Spleen (tissue), 11 donors: ENCODE data around the gene DMD. TPM values are rescaled to one million over a fixed set of nuclear protein-coding genes. Genes with fewer than 3 reads are reported as not detected.

Source experiments
- DNase-seq: peaks from one replicate; pipeline ENCODE4 v3.0.0-alpha.2; 2020
- H3K27ac ChIP-seq, 8 donors: fragments of 200-600 bp; sonication (generic) in 7 of 8; 1 replicate in 4 of 8; 2 replicates in 4 of 8; pipeline versions ENCODE4 v1.5.0 to v1.8.0; 2016 to 2021; ENCODE audit warnings: inconsistent platforms in 4 of 8, mild to moderate bottlenecking in 4 of 8, moderate library complexity in 1 of 8
- H3K27me3 ChIP-seq, 7 donors: fragments of 200-600 bp; sonication (generic) in 6 of 7; replicated peaks in 1 of 7; 1 replicate in 4 of 7; 2 replicates in 3 of 7; pipeline versions ENCODE4 v1.5.0 to v1.8.0; 2016 to 2021; ENCODE audit warnings: inconsistent platforms in 3 of 7, mild to moderate bottlenecking in 1 of 7
- H3K36me3 ChIP-seq, 6 donors: fragments of 200-600 bp; sonication (generic) in 5 of 6; 1 replicate in 4 of 6; 2 replicates in 2 of 6; pipeline versions ENCODE4 v1.5.0 to v1.8.0; 2016 to 2021; ENCODE audit warnings: inconsistent platforms in 2 of 6
- H3K4me1 ChIP-seq, 6 donors: fragments of 200-600 bp; sonication (generic) in 5 of 6; 1 replicate in 3 of 6; 2 replicates in 3 of 6; pipeline versions ENCODE4 v1.5.0 to v1.8.0; 2016 to 2021; ENCODE audit warnings: inconsistent platforms in 3 of 6
- H3K4me3 ChIP-seq, 8 donors: fragments of 200-600 bp; sonication (generic) in 7 of 8; 1 replicate in 4 of 8; 2 replicates in 4 of 8; pipeline versions ENCODE4 v1.5.0 to v1.8.0; 2016 to 2021; ENCODE audit warnings: inconsistent platforms in 4 of 8, mild to moderate bottlenecking in 4 of 8, moderate library complexity in 2 of 8
- H3K9me3 ChIP-seq, 8 donors: fragments of 200-600 bp; sonication (generic) in 7 of 8; 1 replicate in 4 of 8; 2 replicates in 4 of 8; pipeline versions ENCODE4 v1.5.0 to v1.8.0; 2016 to 2021; ENCODE audit warnings: inconsistent platforms in 4 of 8
- CTCF ChIP-seq, 11 experiments: fragments of 200-600 bp in 7 of 11; fragments of 450-650 bp in 4 of 11; sonication (generic) in 4 of 11; IDR thresholded peaks in 8 of 11; conservative IDR thresholded peaks in 3 of 11; 1 replicate in 7 of 11; 2 replicates in 4 of 11; pipeline versions ENCODE4 v1.4.0 to v1.8.0; 2016 to 2021; ENCODE audit warnings: antibody characterized with exemption in 11 of 11, inconsistent platforms in 4 of 11, mild to moderate bottlenecking in 1 of 11
- POLR2A ChIP-seq, 3 donors: fragments of 450-650 bp; IDR thresholded peaks; one replicate each; pipeline ENCODE4 v1.5.1; 2017; ENCODE audit warnings: antibody characterized with exemption in 3 of 3, mild to moderate bottlenecking in 1 of 3
- POLR2AphosphoS5 ChIP-seq, 3 donors: sonication (generic); formaldehyde crosslinking; IDR thresholded peaks; one replicate each; pipeline ENCODE4 v1.5.1; 2017; ENCODE audit warnings: antibody characterized with exemption in 3 of 3
- WGBS, 5 donors: extraction: QIAGEN DNeasy Blood & Tissue Kit in 3 of 5; methylation state at CpG; one replicate each; pipeline versions ENCODE4 v1.1.5 to v1.1.7; 2013 to 2018; 5-methylcytosine and 5-hydroxymethylcytosine counted together
- intact Hi-C: fragments of 100-400 bp; cut with DNase I; formaldehyde crosslinking; loops from one replicate; pipeline ENCODE4 v1.15.0; 2023; ENCODE audit warnings: low total_unique reads
- polyA plus RNA-seq, 3 donors: library from polyadenylated mRNA; stranded (reverse); fragments of 200-250 nt; gene quantifications; one replicate each; pipeline ENCODE4 v1.2.1, GENCODE V29; 2013
- total RNA-seq, 7 donors: library from RNA; depleted of rRNA in 3 of 7; stranded (reverse); fragments of >200 nt in 3 of 7; fragmentation: NEBNext Ultra II Directional in 4 of 7; extraction: Animal tissue kit (Norgen Biotek cat#: 25700) in 4 of 7; gene quantifications; one replicate each; pipeline versions ENCODE4 v1.1.0 to v1.2.1, GENCODE V29; 2016 to 2021
- donor health status: healthy with polysubstance abuse.
- donor health status: DM: no; HTN: no; CAD: no; lungs with moderate emphysema.
- donor health status: DM: no; HTN: no; CAD: no.
- donor health status: Bipolar disorder and iron deficiency.
- donor health status: healthy.
- donor health status: DM: no; HTN: no; CAD: no.
- donor health status: DM: yes; HTN: yes; CAD: no.

DMD gene
- total and polyA plus RNA-seq, 10 donors, result 1.3 to 11.3 (median 4.4) TPM

- no peak overlapping the region for H3K27ac ChIP-seq
- DNase-seq, result no peak
- H3K9me3 ChIP-seq, result no peaks in the 10 kb centered on the region
- no peak overlapping the region for H3K4me3 ChIP-seq
- H3K4me1 ChIP-seq, result no peaks in the 10 kb centered on the region
- 62 to 82% (median 78%) methylated on average over 3 of the region's 3 CpGs for WGBS, 5 donors
- no peaks in the 10 kb centered on the region for H3K36me3 ChIP-seq
- TF ChIP-seq POLR2AphosphoS5 (IDR thresholded peaks at IDR 0.05) (no peak), POLR2A (IDR thresholded peaks at IDR 0.05) (no peak)
- intact Hi-C loops, result no loop called here
- no peaks in the 10 kb centered on the region for H3K27me3 ChIP-seq
Measured at GRCh38 chrX:31805781-31806180, 1405.6 kb downstream of the DMD start.

DNA sequence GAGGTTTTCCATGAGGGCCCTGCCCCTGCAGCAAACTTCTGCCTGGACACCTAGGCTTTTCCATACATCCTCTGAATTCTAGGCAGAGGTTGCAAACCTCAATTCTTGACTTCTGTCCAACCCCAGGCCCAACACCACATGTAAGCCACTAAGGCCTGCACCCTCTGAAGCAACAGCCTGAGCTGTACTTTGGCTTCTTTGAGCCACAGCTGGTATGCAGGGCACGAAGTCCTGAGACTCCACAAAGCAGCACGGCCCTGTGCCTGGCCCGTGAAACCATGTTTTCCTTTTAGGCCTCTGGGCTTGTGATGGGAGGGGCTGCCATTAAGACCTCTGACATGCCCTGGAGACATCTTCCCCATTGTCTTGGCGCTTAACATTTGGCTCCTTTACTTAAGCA, 1411.1 kb downstream of the DMD start:
- intact Hi-C loops, result no loop called here
- H3K4me1 ChIP-seq, result no peaks in the 10 kb centered on the region
- WGBS, 5 donors, result 64 to 93% (median 72%) methylated on average over 1 to 4 of the region's 4 CpGs
- no peaks in the 10 kb centered on the region for H3K36me3 ChIP-seq
- H3K27ac ChIP-seq, result no peak overlapping the region
- TF ChIP-seq CTCF (IDR thresholded peaks at IDR 0.05 in 8 of 11, conservative IDR thresholded peaks at IDR 0.05 in 3 of 11) (no peak), POLR2AphosphoS5 (IDR thresholded peaks at IDR 0.05) (no peak), POLR2A (IDR thresholded peaks at IDR 0.05) (no peak)
- DNase-seq, result no peak
- H3K9me3 ChIP-seq, result no peaks in the 10 kb centered on the region
- H3K4me3 ChIP-seq, result no peak overlapping the region
- H3K27me3 ChIP-seq, result no peaks in the 10 kb centered on the region

DNA sequence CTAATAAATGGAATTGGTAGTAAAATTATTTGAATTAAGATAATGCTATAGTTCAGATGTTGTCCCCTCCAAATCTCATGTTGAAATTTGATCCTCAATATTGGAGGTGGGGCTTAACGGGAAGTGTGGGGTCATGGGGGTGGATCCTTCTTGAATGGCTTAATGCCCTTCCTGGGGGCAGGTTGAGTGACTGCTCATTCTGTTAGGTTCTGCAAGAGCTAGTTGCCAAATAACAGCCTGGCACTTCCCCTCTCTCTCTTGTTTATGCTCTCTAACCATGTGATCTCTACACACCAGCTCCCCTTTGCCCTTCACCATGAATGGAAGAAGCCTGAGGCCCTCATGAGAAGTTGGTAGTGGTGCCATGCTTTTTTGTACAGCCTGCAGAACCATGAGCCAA, 1414.7 kb downstream of the DMD start:
- Histone ChIP-seq H3K27ac (no peak overlapping the region), H3K4me3 (no peak overlapping the region), H3K9me3 (no peaks in the 10 kb centered on the region), H3K36me3 (no peaks in the 10 kb centered on the region), H3K4me1 (no peaks in the 10 kb centered on the region), H3K27me3 (no peaks in the 10 kb centered on the region)
- intact Hi-C loops, result no loop called here
- WGBS, 5 donors, result 66 to 100% (median 89%) methylated on average over 1 of the region's 1 CpG
- no peak for DNase-seq
- TF ChIP-seq POLR2AphosphoS5 (IDR thresholded peaks at IDR 0.05) (no peak), POLR2A (IDR thresholded peaks at IDR 0.05) (no peak), CTCF (IDR thresholded peaks at IDR 0.05 in 8 of 11, conservative IDR thresholded peaks at IDR 0.05 in 3 of 11) (no peak)

- 44 to 77% (median 58%) methylated on average over 5 of the region's 5 CpGs for WGBS, 5 donors
- Histone ChIP-seq H3K27ac (no peak overlapping the region), H3K4me1 (no peaks in the 10 kb centered on the region), H3K4me3 (no peak overlapping the region), H3K36me3 (no peaks in the 10 kb centered on the region), H3K27me3 (no peaks in the 10 kb centered on the region), H3K9me3 (peaks cover 0 to 10% (median 0%) of the 10 kb centered on the region in 8 donors)
- intact Hi-C loops, result no loop called here
- DNase-seq, result no peak
- TF ChIP-seq POLR2A (IDR thresholded peaks at IDR 0.05) (no peak), POLR2AphosphoS5 (IDR thresholded peaks at IDR 0.05) (no peak), CTCF (IDR thresholded peaks at IDR 0.05 in 8 of 11, conservative IDR thresholded peaks at IDR 0.05 in 3 of 11) (no peak)
Measured at GRCh38 chrX:31747411-31747810, 1463.9 kb downstream of the DMD start.

GRCh38 chrX:31743004-31743403, 1468.3 kb downstream of the DMD start:
- Histone ChIP-seq H3K4me1 (no peaks in the 10 kb centered on the region), H3K27ac (no peak overlapping the region), H3K36me3 (no peaks in the 10 kb centered on the region), H3K9me3 (peaks cover 0 to 10% (median 0%) of the 10 kb centered on the region in 8 donors), H3K27me3 (no peaks in the 10 kb centered on the region), H3K4me3 (no peak overlapping the region)
- no peak for DNase-seq
- intact Hi-C loops, result no loop called here
- 79 to 96% (median 86%) methylated on average over 4 of the region's 4 CpGs for WGBS, 5 donors
- TF ChIP-seq POLR2A (IDR thresholded peaks at IDR 0.05) (no peak), CTCF (IDR thresholded peaks at IDR 0.05 in 8 of 11, conservative IDR thresholded peaks at IDR 0.05 in 3 of 11) (no peak), POLR2AphosphoS5 (IDR thresholded peaks at IDR 0.05) (no peak)
